Large intestine (tissue), 12 donors: ENCODE measurements around the gene LMNTD2. TPM values are rescaled to one million over a fixed set of nuclear protein-coding genes. Genes with fewer than 3 reads are reported as not detected.

Experiments used
- DNase-seq, 2 donors: peaks; one replicate each; pipeline versions ENCODE4 v3.0.0 to v3.0.0-alpha.2; 2013
- H3K27ac ChIP-seq: one replicate; pipeline ENCODE4 v1.5.1; 2013; ENCODE audit warnings: low read length
- H3K27me3 ChIP-seq: 2 replicates; pipeline ENCODE4 v1.6.1; 2013; ENCODE audit warnings: low read length; ENCODE audit not compliant: control insufficient read depth, insufficient read depth
- H3K36me3 ChIP-seq: 2 replicates; pipeline ENCODE4 v1.6.1; 2013; ENCODE audit warnings: low read length; ENCODE audit not compliant: control insufficient read depth, insufficient read depth
- H3K4me1 ChIP-seq: one replicate; pipeline ENCODE4 v1.6.1; 2013; ENCODE audit warnings: low read length; ENCODE audit not compliant: control insufficient read depth, insufficient read depth
- H3K4me3 ChIP-seq: one replicate; pipeline ENCODE4 v1.5.1; 2013; ENCODE audit warnings: low read length
- H3K9me3 ChIP-seq: one replicate; pipeline ENCODE4 v1.6.1; 2013; ENCODE audit warnings: mild to moderate bottlenecking, low read depth, low read length, moderate library complexity; ENCODE audit not compliant: control insufficient read depth
- WGBS: methylation state at CpG from one replicate; pipeline ENCODE4 v1.1.5; 2013; ENCODE audit warnings: low lambda C conversion rate; ENCODE audit not compliant: insufficient coverage; 5-methylcytosine and 5-hydroxymethylcytosine counted together
- long read RNA-seq, 11 donors: transcript quantifications; one replicate each; lab custom pipeline, GENCODE V29; 2026
- polyA plus RNA-seq: library from polyadenylated mRNA; unstranded; fragments of 120-200 nt; gene quantifications from one replicate; pipeline ENCODE4 v1.2.1, GENCODE V29; 2013

Gene LMNTD2, protein sequence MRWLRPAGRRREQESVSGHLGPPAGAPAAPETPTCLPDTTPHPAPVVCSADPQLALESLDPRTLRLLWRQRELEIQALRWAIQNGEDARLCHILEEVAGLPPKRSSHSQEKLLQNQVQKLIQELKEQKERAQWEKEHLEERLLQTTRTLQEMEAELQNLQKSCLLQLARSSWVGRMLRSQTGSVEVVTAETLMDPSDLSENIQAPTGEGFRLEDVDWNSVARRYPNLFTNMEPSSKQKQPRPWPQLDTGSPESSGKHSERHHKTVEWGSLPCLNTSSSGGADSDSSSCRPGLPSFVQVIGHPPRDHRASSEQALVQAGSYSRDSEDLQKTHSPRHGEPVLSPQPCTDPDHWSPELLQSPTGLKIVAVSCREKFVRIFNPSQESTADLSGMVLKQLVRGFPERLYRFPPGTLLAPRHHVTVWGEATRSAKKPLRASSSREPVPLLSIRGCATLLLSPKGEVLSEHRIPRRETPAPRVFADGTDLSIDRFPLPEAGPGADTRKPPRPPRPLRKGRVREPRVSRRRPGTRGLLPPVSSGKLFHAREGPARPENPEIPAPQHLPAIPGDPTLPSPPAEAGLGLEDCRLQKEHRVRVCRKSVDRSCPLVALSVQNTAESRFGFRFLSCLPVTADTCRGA
- 4.6 TPM for polyA plus RNA-seq
- long read RNA-seq, donor 1 = 0 reads
- long read RNA-seq, donor 2, partial matches to known transcripts = 0 of 1 reads
- long read RNA-seq, donor 2, other reads (novel, unspliced or antisense) = 0 of 1 reads
- long read RNA-seq, donor 3 = 0 reads
- long read RNA-seq, donor 4 = 0 reads
- long read RNA-seq, donor 5, partial matches to known transcripts = 0 of 1 reads
- long read RNA-seq, donor 5, other reads (novel, unspliced or antisense) = 0 of 1 reads
- long read RNA-seq, donor 6 = 0 reads
- long read RNA-seq, donor 7 = 0 reads
- long read RNA-seq, donor 8 = 0 reads
- long read RNA-seq, donor 9, partial matches to known transcripts = 26 of 32 reads
- long read RNA-seq, donor 9, other reads (novel, unspliced or antisense) = 6 of 32 reads
- long read RNA-seq, donor 10, partial matches to known transcripts = 15 of 20 reads
- long read RNA-seq, donor 10, other reads (novel, unspliced or antisense) = 5 of 20 reads
- long read RNA-seq, donor 11 = 0 reads

DNA sequence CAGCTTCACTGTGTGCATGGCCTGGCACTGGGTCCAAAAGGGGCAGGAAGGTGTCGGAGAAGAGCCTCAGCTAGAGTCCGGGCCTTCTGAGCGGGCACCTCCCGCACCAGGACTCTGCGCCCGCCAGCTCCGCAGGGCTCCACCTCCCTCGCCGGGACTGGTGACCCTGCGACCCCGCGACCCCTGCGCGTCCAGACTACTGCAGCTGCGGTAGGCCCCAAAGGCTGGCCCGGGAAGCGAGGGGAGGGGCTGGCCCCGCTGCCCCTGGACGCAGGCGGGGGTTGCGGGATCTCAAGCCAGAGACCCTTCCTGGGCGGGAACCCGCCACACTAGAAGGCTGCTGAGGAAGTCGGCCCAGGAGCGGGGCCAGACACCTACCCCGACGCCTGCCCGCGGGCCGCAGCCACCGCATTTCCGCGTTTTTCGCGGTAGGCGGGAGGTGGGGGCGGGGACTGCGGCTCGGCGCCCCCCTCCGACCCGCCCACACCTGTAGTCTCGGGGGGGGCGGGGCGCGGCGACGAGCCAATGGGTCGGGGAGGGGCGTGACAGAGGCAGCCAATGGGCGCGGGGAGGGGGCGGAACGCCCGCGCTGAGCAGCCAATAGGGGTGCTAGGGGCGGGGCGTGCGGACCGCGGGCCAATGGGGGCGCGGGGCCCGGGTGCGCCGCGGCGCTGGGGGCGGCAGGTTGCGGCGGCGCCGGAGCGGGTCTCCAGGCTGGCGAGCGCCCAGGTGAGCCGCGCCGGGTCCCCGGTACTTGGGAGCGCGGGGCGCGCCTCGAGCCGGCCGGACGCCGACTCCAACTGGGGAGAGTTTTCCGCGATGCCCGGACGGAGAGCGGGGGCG, at the start of gene LMNTD2, which contains the start of gene RASSF7:
TSS of gene LMNTD2 (minus strand) at position 434 of the 843 bp plus-strand sequence. CDS start at position 412, 22 bp downstream.
TSS of gene RASSF7 (plus strand) at position 666 of the 843 bp plus-strand sequence. CDS start 799 bp downstream, outside the sequence.
- no CpG with 5 or more reads among the region's 95 CpGs for WGBS
- Histone ChIP-seq H3K27ac (peak within 1 kb of the TSS; percentile 95), H3K9me3 (peaks cover 5% of the 10 kb centered on the region), H3K4me1 (peaks cover 23% of the 10 kb centered on the region), H3K27me3 (peaks cover 37% of the 10 kb centered on the region), H3K36me3 (peaks cover 23% of the 10 kb centered on the region), H3K4me3 (peak within 1 kb of the TSS; percentile 74)
- peak; percentile 90 to 93 for DNase-seq

DNA sequence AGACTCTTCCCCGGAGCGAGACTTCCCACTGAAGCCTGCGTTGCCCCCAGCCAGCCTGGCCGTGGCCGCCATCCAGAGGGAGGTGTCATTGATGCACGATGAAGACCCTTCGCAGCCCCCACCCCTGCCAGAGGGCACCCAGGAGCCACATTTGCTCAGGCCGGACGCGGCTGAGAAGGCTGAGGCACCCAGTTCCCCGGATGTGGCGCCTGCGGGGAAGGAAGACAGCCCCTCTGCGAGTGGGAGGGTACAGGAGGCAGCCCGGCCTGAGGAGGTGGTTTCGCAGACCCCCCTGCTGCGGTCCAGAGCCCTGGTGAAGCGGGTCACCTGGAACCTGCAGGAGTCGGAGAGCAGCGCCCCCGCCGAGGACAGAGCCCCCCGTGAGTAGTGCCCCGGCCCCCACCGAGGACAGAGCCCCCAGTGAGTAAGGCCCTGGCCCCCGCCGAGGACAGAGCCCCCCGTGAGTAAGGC, 48.8 kb upstream of the LMNTD2 start:
- H3K36me3 ChIP-seq = peaks cover 93% of the 10 kb centered on the region
- no peak for DNase-seq
- no peak overlapping the region for H3K4me3 ChIP-seq
- peaks cover 19% of the 10 kb centered on the region for H3K9me3 ChIP-seq
- H3K27ac ChIP-seq = no peak overlapping the region
- H3K4me1 ChIP-seq = peaks cover 13% of the 10 kb centered on the region
- no peaks in the 10 kb centered on the region for H3K27me3 ChIP-seq
- WGBS = no CpG with 5 or more reads among the region's 28 CpGs

DNA sequence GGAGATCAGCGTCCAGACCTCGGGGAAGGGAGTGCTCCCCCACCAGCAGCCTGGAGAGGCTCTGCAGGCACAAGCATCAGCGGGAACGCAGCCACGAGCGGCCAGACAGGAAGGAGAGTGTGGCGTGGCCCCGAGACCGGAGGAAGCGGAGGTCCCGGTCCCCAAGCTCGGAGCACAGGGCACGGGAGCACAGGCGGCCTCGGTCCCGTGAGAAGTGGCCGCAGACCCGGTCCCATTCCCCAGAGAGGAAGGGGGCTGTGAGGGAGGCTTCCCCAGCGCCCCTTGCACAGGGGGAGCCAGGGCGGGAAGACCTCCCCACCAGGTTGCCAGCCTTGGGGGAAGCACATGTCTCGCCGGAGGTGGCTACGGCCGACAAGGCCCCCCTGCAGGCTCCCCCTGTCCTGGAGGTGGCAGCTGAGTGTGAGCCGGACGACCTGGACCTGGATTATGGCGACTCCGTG, 48.3 kb upstream of the LMNTD2 start:
- Histone ChIP-seq H3K4me1 (peaks cover 8% of the 10 kb centered on the region), H3K27ac (no peak overlapping the region), H3K27me3 (no peaks in the 10 kb centered on the region), H3K9me3 (peaks cover 19% of the 10 kb centered on the region), H3K36me3 (peaks cover 95% of the 10 kb centered on the region), H3K4me3 (no peak overlapping the region)
- no peak for DNase-seq
- WGBS = no CpG with 5 or more reads among the region's 28 CpGs

DNA sequence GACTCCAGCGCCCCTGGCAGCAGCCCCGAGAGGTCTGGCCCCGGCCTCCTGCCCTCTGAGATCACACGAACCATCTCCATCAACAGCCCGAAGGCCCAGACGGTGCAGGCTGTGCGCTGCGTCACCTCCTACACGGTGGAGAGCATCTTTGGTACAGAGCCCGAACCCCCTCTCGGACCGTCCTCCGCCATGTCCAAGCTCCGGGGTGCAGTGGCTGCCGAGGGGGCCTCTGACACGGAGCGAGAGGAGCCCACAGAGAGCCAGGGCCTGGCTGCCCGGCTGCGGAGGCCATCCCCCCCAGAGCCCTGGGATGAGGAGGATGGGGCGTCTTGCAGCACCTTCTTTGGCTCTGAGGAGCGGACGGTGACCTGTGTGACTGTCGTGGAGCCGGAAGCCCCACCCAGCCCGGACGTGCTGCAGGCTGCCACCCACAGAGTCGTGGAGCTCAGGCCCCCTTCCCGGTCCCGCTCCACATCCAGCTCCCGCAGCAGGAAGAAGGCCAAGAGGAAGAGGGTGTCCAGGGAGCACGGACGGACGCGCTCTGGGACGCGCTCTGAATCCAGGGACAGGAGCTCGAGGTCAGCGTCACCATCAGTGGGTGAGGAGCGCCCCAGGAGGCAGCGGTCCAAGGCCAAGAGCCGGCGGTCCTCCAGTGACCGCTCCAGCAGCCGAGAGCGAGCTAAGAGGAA, 47.6 kb upstream of the LMNTD2 start:
- 100% methylated on average over 2 of the region's 45 CpGs for WGBS
- Histone ChIP-seq H3K27me3 (no peaks in the 10 kb centered on the region), H3K36me3 (peaks cover 99% of the 10 kb centered on the region), H3K27ac (no peak overlapping the region), H3K4me3 (no peak overlapping the region), H3K9me3 (peaks cover 17% of the 10 kb centered on the region), H3K4me1 (peaks cover 3% of the 10 kb centered on the region)
- no peak for DNase-seq

DNA sequence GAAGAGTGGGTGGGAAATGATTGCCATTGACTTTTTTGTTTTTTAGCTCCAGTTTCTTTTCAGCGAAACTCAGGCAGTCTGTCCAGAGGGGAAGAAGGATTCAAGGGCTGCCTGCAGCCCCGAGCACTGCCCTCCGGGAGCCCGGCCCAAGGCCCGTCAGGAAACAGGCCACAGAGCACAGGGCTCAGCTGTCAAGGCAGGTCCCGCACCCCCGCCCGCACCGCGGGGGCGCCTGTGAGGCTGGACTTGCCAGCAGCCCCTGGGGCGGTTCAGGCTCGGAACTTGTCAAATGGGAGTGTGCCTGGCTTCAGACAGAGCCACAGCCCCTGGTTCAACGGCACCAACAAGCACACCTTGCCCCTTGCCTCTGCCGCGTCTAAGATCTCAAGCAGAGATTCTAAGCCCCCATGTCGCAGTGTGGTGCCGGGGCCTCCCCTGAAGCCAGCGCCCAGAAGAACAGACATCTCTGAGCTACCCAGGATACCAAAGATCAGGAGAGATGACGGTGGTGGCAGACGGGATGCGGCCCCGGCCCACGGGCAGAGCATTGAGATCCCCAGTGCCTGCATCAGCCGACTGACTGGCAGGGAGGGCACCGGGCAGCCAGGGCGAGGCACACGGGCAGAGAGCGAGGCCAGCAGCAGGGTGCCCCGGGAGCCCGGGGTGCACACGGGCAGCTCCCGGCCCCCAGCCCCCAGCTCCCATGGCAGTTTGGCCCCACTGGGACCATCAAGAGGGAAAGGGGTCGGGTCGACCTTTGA, 46.7 kb upstream of the LMNTD2 start:
- H3K27ac ChIP-seq = no peak overlapping the region
- DNase-seq = no peak
- H3K9me3 ChIP-seq = peaks cover 13% of the 10 kb centered on the region
- H3K36me3 ChIP-seq = peaks cover 96% of the 10 kb centered on the region
- no peak overlapping the region for H3K4me3 ChIP-seq
- H3K27me3 ChIP-seq = no peaks in the 10 kb centered on the region
- H3K4me1 ChIP-seq = no peaks in the 10 kb centered on the region
- no CpG with 5 or more reads among the region's 35 CpGs for WGBS

DNA sequence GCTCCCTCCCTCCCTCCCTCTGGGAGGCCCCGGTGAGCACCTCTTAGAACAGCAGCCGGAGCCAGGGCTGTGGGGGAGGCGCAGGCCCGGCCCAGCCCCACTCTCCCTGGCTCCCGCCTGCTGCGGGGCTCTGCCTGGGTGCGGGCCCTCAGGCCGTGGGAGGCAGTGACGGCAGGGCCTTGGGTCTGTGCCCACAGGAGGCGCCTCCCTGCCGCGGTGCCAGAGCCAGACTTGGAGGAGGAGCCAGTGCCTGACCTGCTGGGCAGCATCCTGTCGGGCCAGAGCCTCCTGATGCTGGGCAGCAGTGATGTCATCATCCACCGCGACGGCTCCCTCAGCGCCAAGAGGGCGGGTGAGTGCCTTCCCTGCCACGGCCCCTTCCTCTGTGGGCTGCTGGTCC, 45.7 kb upstream of the LMNTD2 start:
- no peak overlapping the region for H3K4me3 ChIP-seq
- no peak for DNase-seq
- no peaks in the 10 kb centered on the region for H3K27me3 ChIP-seq
- H3K9me3 ChIP-seq = peaks cover 13% of the 10 kb centered on the region
- no peak overlapping the region for H3K27ac ChIP-seq
- no CpG with 5 or more reads among the region's 19 CpGs for WGBS
- no peaks in the 10 kb centered on the region for H3K4me1 ChIP-seq
- H3K36me3 ChIP-seq = peaks cover 96% of the 10 kb centered on the region

DNA sequence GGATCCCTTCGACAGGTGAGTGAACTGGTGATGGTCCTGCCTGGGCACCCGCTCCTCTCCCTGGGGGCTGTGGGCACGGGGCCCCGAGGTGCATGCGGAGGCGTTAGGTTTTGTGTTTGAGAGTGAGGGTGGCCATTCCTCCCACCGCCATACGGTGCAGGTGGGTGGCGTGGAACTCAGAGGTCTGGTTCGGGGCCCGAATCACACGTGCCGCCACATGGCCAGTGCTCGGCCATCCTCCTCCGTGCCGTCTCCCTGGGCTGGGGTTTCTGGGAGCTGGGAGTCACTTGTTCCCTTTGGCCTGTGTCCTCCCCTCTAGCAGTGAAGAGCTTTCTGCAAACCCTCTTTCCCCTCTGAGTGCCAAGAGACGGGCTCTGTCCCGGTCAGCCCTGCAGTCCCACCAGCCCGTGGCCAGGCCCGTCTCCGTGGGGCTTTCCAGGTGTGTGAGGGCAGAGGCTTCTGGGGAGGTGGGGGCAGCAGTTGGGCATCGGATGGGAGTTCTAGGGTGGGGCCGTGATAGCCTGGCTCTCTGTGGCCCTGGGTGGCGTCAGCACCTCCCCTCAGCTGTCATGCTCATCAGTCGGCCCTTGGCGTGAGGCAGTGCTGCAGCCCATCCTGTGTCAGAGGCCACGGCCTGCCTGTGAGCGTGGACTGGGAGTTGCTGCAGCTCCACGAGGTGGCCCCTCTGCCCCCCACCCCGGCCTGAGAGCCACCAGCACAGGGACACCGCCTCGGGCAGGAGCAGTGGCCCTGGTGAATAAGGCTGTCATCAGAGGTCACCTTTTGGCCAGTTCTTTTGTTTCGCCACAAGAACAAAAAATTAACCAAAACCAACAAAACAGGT, 45.0 kb upstream of the LMNTD2 start:
- Histone ChIP-seq H3K27ac (no peak overlapping the region), H3K36me3 (peaks cover 93% of the 10 kb centered on the region), H3K4me3 (no peak overlapping the region), H3K9me3 (peaks cover 11% of the 10 kb centered on the region), H3K27me3 (no peaks in the 10 kb centered on the region), H3K4me1 (no peaks in the 10 kb centered on the region)
- no peak for DNase-seq
- no CpG with 5 or more reads among the region's 33 CpGs for WGBS

DNA sequence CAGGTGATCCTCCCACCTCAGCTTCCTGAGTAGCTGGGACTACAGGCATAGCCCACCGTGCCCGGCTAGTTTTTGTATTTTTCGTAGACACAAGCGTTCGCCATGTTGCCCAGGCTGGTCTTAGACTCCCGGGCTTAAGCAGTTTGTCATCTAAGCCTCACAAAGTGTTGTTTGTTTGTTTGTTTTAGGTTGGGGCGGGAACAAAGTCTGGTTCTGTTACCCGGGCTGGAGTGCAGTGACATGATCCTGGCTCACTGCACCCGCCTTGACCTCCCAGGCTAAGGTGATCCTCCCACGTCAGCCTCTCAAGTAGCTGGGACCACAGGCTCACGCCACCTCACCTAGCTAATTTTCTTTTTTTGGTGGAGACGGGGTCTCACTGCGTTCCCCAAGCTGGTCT, 42.6 kb upstream of the LMNTD2 start:
- Histone ChIP-seq H3K4me1 (no peaks in the 10 kb centered on the region), H3K27me3 (no peaks in the 10 kb centered on the region), H3K36me3 (peaks cover 88% of the 10 kb centered on the region), H3K4me3 (no peak overlapping the region), H3K9me3 (peaks cover 3% of the 10 kb centered on the region), H3K27ac (no peak overlapping the region)
- no peak for DNase-seq
- WGBS = 74% methylated on average over 4 of the region's 13 CpGs
